Activated naive CD8-positive, alpha-beta T cell treated with anti-CD3 and anti-CD28 coated beads, Interleukin-2, amount 10 ng/mL, durations not matched to agents 7 days and 5 days (primary cell): ENCODE results near the gene PLET1. TPM values are rescaled to one million over a fixed set of nuclear protein-coding genes. Genes with fewer than 3 reads are reported as not detected.
"Not testable (repeated sequence)": the region's sequence is repeated elsewhere in the genome, so short reads cannot be mapped to it uniquely, and the experiment has no call there.

Source experiments
- ATAC-seq: fragments of 150-1000 bp; cut with Tn5 transposase; one replicate; pipeline ENCODE4 v1.10.0; 2021; ENCODE audit warnings: low read depth, moderate library complexity
- POLR2A ChIA-PET: fragments of 350-600 bp; sonication (Branson Sonifier 250); formaldehyde crosslinking; loops from one replicate; lab custom pipeline; 2021; ENCODE audit warnings: antibody characterized with exemption; lab: Charles Lee
- DNase-seq: peaks from one replicate; pipeline ENCODE4 v3.0.0; 2021
- H3K27ac Mint-ChIP-seq: one replicate; pipeline ENCODE4 v1.8.0; 2022; ENCODE audit warnings: mild to moderate bottlenecking, mixed read lengths
- H3K27me3 Mint-ChIP-seq: one replicate; pipeline ENCODE4 v1.8.0; 2022; ENCODE audit warnings: mild to moderate bottlenecking, moderate library complexity, mixed read lengths
- H3K36me3 Mint-ChIP-seq: one replicate; pipeline ENCODE4 v1.8.0; 2021; ENCODE audit warnings: mild to moderate bottlenecking, mixed read lengths
- H3K4me1 Mint-ChIP-seq: one replicate; pipeline ENCODE4 v1.8.0; 2021; ENCODE audit warnings: mixed read lengths
- H3K4me3 Mint-ChIP-seq: one replicate; pipeline ENCODE4 v1.8.0; 2022; ENCODE audit warnings: mild to moderate bottlenecking, moderate library complexity, mixed read lengths
- H3K9me3 Mint-ChIP-seq: one replicate; pipeline ENCODE4 v1.8.0; 2021; ENCODE audit warnings: mixed read lengths
- total RNA-seq, 2 experiments: library from RNA; stranded (reverse); gene quantifications; one replicate each; pipeline ENCODE4 v1.2.3, GENCODE V29; 2021

The PLET1 gene
- total RNA-seq, 2 experiments from 2014 or later, result not detected

GRCh38 chr11:112211536-112211935 is 49.1 kb downstream of the PLET1 start:
- Mint-ChIP-seq H3K36me3 (no peaks in the 10 kb centered on the region), H3K27me3 (peaks cover 6% of the 10 kb centered on the region), H3K4me3 (no peak overlapping the region), H3K4me1 (no peaks in the 10 kb centered on the region), H3K9me3 (no peaks in the 10 kb centered on the region), H3K27ac (no peak overlapping the region)
- ATAC-seq (no peak), DNase-seq (no peak)
- POLR2A ChIA-PET, result no interaction called here

GRCh38 chr11:112210890-112211289 is 49.8 kb downstream of the PLET1 start:
- H3K4me3 Mint-ChIP-seq, result no peak overlapping the region
- peaks cover 6% of the 10 kb centered on the region for H3K27me3 Mint-ChIP-seq
- no peak overlapping the region for H3K27ac Mint-ChIP-seq
- no peak for DNase-seq
- POLR2A ChIA-PET, result no interaction called here
- no peaks in the 10 kb centered on the region for H3K4me1 Mint-ChIP-seq
- no peak for ATAC-seq
- H3K9me3 Mint-ChIP-seq, result no peaks in the 10 kb centered on the region
- H3K36me3 Mint-ChIP-seq, result no peaks in the 10 kb centered on the region

GRCh38 chr11:112206071-112206470 is 54.6 kb downstream of the PLET1 start:
- no peaks in the 10 kb centered on the region for H3K9me3 Mint-ChIP-seq
- POLR2A ChIA-PET, result no interaction called here
- DNase-seq (no peak), ATAC-seq (no peak)
- peaks cover 9% of the 10 kb centered on the region for H3K27me3 Mint-ChIP-seq
- H3K4me1 Mint-ChIP-seq, result no peaks in the 10 kb centered on the region
- no peak overlapping the region for H3K4me3 Mint-ChIP-seq
- no peak overlapping the region for H3K27ac Mint-ChIP-seq
- H3K36me3 Mint-ChIP-seq, result no peaks in the 10 kb centered on the region

- Mint-ChIP-seq H3K4me3 (no peak overlapping the region), H3K9me3 (peaks cover 3% of the 10 kb centered on the region), H3K36me3 (no peaks in the 10 kb centered on the region), H3K27ac (no peak overlapping the region), H3K27me3 (peaks cover 18% of the 10 kb centered on the region), H3K4me1 (no peaks in the 10 kb centered on the region)
- ATAC-seq, result no peak
- DNase-seq, result no peak
- POLR2A ChIA-PET, result no interaction called here
Observed at GRCh38 chr11:112200252-112200651, 60.4 kb downstream of the PLET1 start.

GRCh38 chr11:112199101-112199500 is 61.6 kb downstream of the PLET1 start:
- H3K27ac Mint-ChIP-seq, ATAC-seq, H3K9me3 Mint-ChIP-seq, H3K4me1 Mint-ChIP-seq, POLR2A ChIA-PET, H3K4me3 Mint-ChIP-seq, H3K36me3 Mint-ChIP-seq, DNase-seq: not testable (repeated sequence)
- peaks cover 18% of the 10 kb centered on the region for H3K27me3 Mint-ChIP-seq

Other genes starting within 250 kb of the PLET1 start
- 10 to 100 TPM; 26.0 to 28.5 TPM for gene DLAT, start 235.5 kb downstream of the PLET1 start, total RNA-seq
- gene PIH1D2, start 186.8 kb downstream of the PLET1 start, total RNA-seq, result under 1 TPM in 1 of 2 experiments, not detected in 1; 0.50 TPM
- 10 to 100 TPM; 21.5 to 22.7 TPM for gene NKAPD1, start 186.6 kb downstream of the PLET1 start, total RNA-seq
- gene TIMM8B, start 174.1 kb downstream of the PLET1 start, total RNA-seq, result 10 to 100 TPM; 36.8 to 39.3 TPM
- gene SDHD, start 174.0 kb downstream of the PLET1 start, total RNA-seq, result 10 to 100 TPM; 87.2 to 93.8 TPM
- under 1 TPM; 0.45 to 0.75 TPM for gene IL18, start 96.8 kb downstream of the PLET1 start, total RNA-seq
- under 1 TPM in 1 of 2 experiments, not detected in 1; 0.40 TPM for gene TEX12, start 93.5 kb downstream of the PLET1 start, total RNA-seq
- gene BCO2, start 85.3 kb downstream of the PLET1 start, total RNA-seq, result 1 to 10 TPM; 1.5 to 2.4 TPM
- 10 to 100 TPM; 20.9 to 24.2 TPM for gene PTS, start 34.4 kb downstream of the PLET1 start, total RNA-seq